GM20000 (cell line): Measurements from ENCODE around the gene ARFGAP1.

Experiments
- DNase-seq: peaks from one replicate; pipeline ENCODE4 v3.0.0; 2012; ENCODE audit warnings: low spot score
- CTCF ChIP-seq: IDR thresholded peaks from 2 replicates; pipeline ENCODE4 v1.5.1; 2012; ENCODE audit warnings: mild to moderate bottlenecking, control low read depth; ENCODE audit errors: extremely low read depth, missing control alignments

Gene ARFGAP1

DNA sequence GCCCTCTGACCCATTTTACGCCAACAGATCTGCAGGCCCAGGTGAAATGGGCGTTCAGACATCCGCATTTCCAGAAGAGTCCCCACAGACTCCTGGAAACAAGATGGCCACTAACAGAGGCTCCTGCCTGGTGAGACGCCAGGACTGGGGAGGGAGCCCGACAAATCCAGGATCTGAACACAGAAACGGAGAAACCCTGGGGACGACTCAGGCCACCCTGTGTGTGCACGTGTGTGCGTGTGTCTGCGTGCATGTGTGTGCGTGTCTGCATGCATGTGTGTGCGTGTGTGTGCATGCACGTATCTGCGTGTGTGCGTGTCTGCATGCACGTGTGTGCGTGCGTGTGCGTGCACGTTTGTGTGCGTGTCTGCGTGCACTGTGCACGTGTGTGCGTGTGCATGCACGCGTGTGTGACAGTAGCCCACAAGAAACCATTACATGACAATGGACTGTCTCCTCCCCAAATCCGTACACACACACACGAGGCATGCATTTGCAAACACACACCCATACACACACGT lies 63.7 kb downstream of the ARFGAP1 start:
- no peak for DNase-seq
- no peak for TF ChIP-seq CTCF

- TF ChIP-seq CTCF = no peak
- DNase-seq = no peak
These were observed 65.3 kb downstream of the ARFGAP1 start for GRCh38 chr20:63337786-63338420.
